HepG2 (cell line): ENCODE data around the gene FAM221A. TPM values are rescaled to one million over a fixed set of nuclear protein-coding genes. Genes with fewer than 3 reads are reported as not detected.

Source experiments
- ATAC-seq: fragments of 200-7000 bp; cut with Tn5 transposase; 3 replicates; pipeline ENCODE4 v1.9.1; 2020; ENCODE audit warnings: mild to moderate bottlenecking, moderate library complexity
- BruUV-seq: library from RNA; stranded (reverse); fragments of 400-500 nt; replicated peaks from 2 replicates; lab custom pipeline; 2021; lab: Mats Ljungman, UMichigan
- CTCF ChIA-PET: fragments of 300-600 bp; formaldehyde crosslinking; extraction: SDS; loops from one replicate; lab custom pipeline; 2021; ENCODE audit warnings: low total read pairs, inconsistent platforms, low intra/inter-chr PET ratio; lab: Yijun Ruan, JAX
- POLR2A ChIA-PET: fragments of 350-600 bp; sonication (Branson Sonifier 250); formaldehyde crosslinking; loops from one replicate; lab custom pipeline; 2020; ENCODE audit warnings: antibody characterized with exemption, inconsistent platforms; lab: Yijun Ruan, JAX
- DNase-seq: peaks from one replicate; pipeline ENCODE4 v3.0.0-alpha.2; 2015; ENCODE audit warnings: low spot score
- FAIRE-seq: peaks from 3 replicates; lab custom pipeline; 2011; peaks lifted over from hg19 to GRCh38; lab: Jason Lieb, UNC
- H2AFZ ChIP-seq: one replicate; pipeline ENCODE4 v1.6.1; 2011; ENCODE audit warnings: low read length, inconsistent platforms
- H3K27ac ChIP-seq: fragments of 300-600 bp; 3 replicates; pipeline ENCODE4 v1.8.0; 2011; ENCODE audit warnings: mixed run types, mild to moderate bottlenecking, mixed read lengths, low read length, inconsistent platforms; ENCODE audit not compliant: insufficient read depth; ENCODE audit errors: extremely low read length
- H3K27me3 ChIP-seq, 2 experiments: fragments of 200-600 bp in 1 of 2; 2 replicates in 1 of 2; 3 replicates in 1 of 2; pipeline versions ENCODE4 v1.6.0 to v1.8.0; 2011; ENCODE audit warnings: low read length in 2 of 2, mild to moderate bottlenecking in 2 of 2, moderate library complexity in 2 of 2, inconsistent platforms in 1 of 2; ENCODE audit not compliant: insufficient read depth in 2 of 2, control insufficient read depth in 1 of 2
- H3K36me3 ChIP-seq, 2 experiments: fragments of 200-600 bp in 1 of 2; replicated peaks in 1 of 2; 2 replicates in 1 of 2; 3 replicates in 1 of 2; pipeline versions ENCODE4 v1.5.1 to v1.8.0; 2011; ENCODE audit warnings: low read length in 2 of 2, inconsistent platforms in 1 of 2; ENCODE audit not compliant: insufficient read depth in 2 of 2, control insufficient read depth in 1 of 2
- H3K4me1 ChIP-seq: 2 replicates; pipeline ENCODE4 v1.5.1; 2012; ENCODE audit warnings: low read length, inconsistent platforms; ENCODE audit not compliant: insufficient read depth
- H3K4me2 ChIP-seq: 2 replicates; pipeline ENCODE4 v1.6.0; 2011; ENCODE audit warnings: low read depth, low read length, inconsistent platforms
- H3K4me3 ChIP-seq, 3 experiments: fragments of 200-600 bp in 1 of 3; sonication (generic), shearing (Covaris generic) in 1 of 3; replicated peaks in 1 of 3; 2 replicates each; pipeline ENCODE4 v1.5.1; 2011 to 2016; ENCODE audit warnings: low read length in 3 of 3, inconsistent platforms in 2 of 3, low read depth in 2 of 3, mild to moderate bottlenecking in 2 of 3, control low read depth in 1 of 3, mixed read lengths in 1 of 3; ENCODE audit not compliant: insufficient read depth in 1 of 3
- H3K79me2 ChIP-seq: one replicate; pipeline ENCODE4 v1.6.1; 2011; ENCODE audit warnings: low read length, inconsistent platforms; ENCODE audit not compliant: insufficient read depth
- H3K9ac ChIP-seq: 2 replicates; pipeline ENCODE4 v1.6.0; 2011; ENCODE audit warnings: mild to moderate bottlenecking, low read depth, low read length, inconsistent platforms; ENCODE audit not compliant: insufficient read depth
- H3K9me3 ChIP-seq: 2 replicates; pipeline ENCODE4 v1.5.1; 2012; ENCODE audit warnings: mild to moderate bottlenecking, low read length
- H4K20me1 ChIP-seq: 2 replicates; pipeline ENCODE4 v1.6.0; 2011; ENCODE audit warnings: inconsistent platforms, mild to moderate bottlenecking, low read length, moderate library complexity; ENCODE audit not compliant: insufficient read depth
- EZH2 ChIP-seq: conservative IDR thresholded peaks from 2 replicates; pipeline ENCODE4 v1.6.1; 2012; ENCODE audit warnings: mild to moderate bottlenecking, low read depth, low read length, moderate library complexity
- FOXK2 ChIP-seq: fragments of 450-650 bp; IDR thresholded peaks from 2 replicates; pipeline ENCODE4 v1.6.1; 2016
- GATAD1 ChIP-seq: IDR thresholded peaks from 2 replicates; pipeline ENCODE4 v1.6.1; 2016; ENCODE audit warnings: missing genetic modification reagents, missing compliant biosample characterization
- IRX3 ChIP-seq: sonication (generic); formaldehyde crosslinking; IDR thresholded peaks from 2 replicates; pipeline ENCODE4 v1.8.1; 2023; ENCODE audit warnings: mild to moderate bottlenecking, low read depth, missing genetic modification reagents, borderline replicate concordance
- ISL2 ChIP-seq: sonication (generic); formaldehyde crosslinking; IDR thresholded peaks from 2 replicates; pipeline ENCODE4 v1.5.0; 2020; ENCODE audit warnings: missing genetic modification reagents
- KLF6 ChIP-seq: IDR thresholded peaks from 2 replicates; pipeline ENCODE4 v1.8.0; 2016; ENCODE audit warnings: missing biosample characterization, missing genetic modification reagents
- ZNF512B ChIP-seq: sonication (generic); formaldehyde crosslinking; IDR thresholded peaks from 2 replicates; pipeline ENCODE4 v1.5.1; 2020; ENCODE audit warnings: missing genetic modification reagents, mild to moderate bottlenecking, borderline replicate concordance
- ZNF546 ChIP-seq: sonication (generic); formaldehyde crosslinking; conservative IDR thresholded peaks from 2 replicates; pipeline ENCODE4 v1.8.1; 2023; ENCODE audit warnings: mild to moderate bottlenecking, missing genetic modification reagents
- WGBS: methylation state at CpG from one replicate; pipeline ENCODE4 v1.1.6; 2017; ENCODE audit warnings: low lambda C conversion rate; 5-methylcytosine and 5-hydroxymethylcytosine counted together
- in situ Hi-C: cut with HindIII; loops from 2 replicates; pipeline ENCODE4 v1.10.0; 2017; ENCODE audit warnings: low pct_unique_long_range_greater_than_20kb; ENCODE audit not compliant: extremely low pct_ligation_motif_present
- intact Hi-C: fragments of 100-400 bp; cut with micrococcal nuclease; formaldehyde crosslinking; loops from one replicate; pipeline ENCODE4 v1.10.0; 2022; ENCODE audit not compliant: unreplicated experiment
- polyA plus RNA-seq, 8 experiments: library from polyadenylated mRNA; depleted of rRNA in 3 of 8; stranded (reverse) in 7 of 8; unstranded in 1 of 8; fragments of >200 nt; fragmentation: Illumina TruSeq in 4 of 8; extraction: Trizol in 4 of 8; gene quantifications; 2 replicates each; pipeline versions ENCODE4 v1.2.1 to v1.2.3, GENCODE V29; 2011 to 2016; ENCODE audit warnings: low read depth in 4 of 8, missing spikeins in 1 of 8, mixed read lengths in 1 of 8; ENCODE audit not compliant: insufficient read depth in 1 of 8
- total RNA-seq, 5 experiments: library from RNA; depleted of rRNA; stranded (reverse); fragments of >200 nt; fragmentation: Illumina TruSeq; extraction: Trizol; gene quantifications; 2 replicates each; pipeline ENCODE4 v1.2.3, GENCODE V29; 2016; ENCODE audit warnings: low read depth in 1 of 5
- TF ChIP-seq, protein P1 (sequence below): sonication (generic); formaldehyde crosslinking; IDR thresholded peaks from 2 replicates; pipeline ENCODE4 v1.4.0; 2020; ENCODE audit warnings: mild to moderate bottlenecking, missing genetic modification reagents
- TF ChIP-seq, protein P2 (sequence below): sonication (generic); formaldehyde crosslinking; IDR thresholded peaks from 2 replicates; pipeline ENCODE4 v1.4.0; 2020; ENCODE audit warnings: missing genetic modification reagents, borderline replicate concordance
- TF ChIP-seq, protein P3 (sequence below): sonication (generic); formaldehyde crosslinking; IDR thresholded peaks from 2 replicates; pipeline ENCODE4 v1.4.0; 2020; ENCODE audit warnings: missing genetic modification reagents, borderline replicate concordance
- TF ChIP-seq, protein P4 (sequence below): sonication (generic); formaldehyde crosslinking; IDR thresholded peaks from 2 replicates; pipeline ENCODE4 v1.4.0; 2020; ENCODE audit warnings: missing genetic modification reagents, borderline replicate concordance

Gene FAM221A
- total and polyA plus RNA-seq, 2 of the 13 experiments (the other 11 are each of a cell fraction or from before 2014, with no cell fraction given): 0.08 TPM; not detected in 1

GRCh38 chr7:23655433-23655832 is 24.6 kb upstream of the FAM221A start:
- H3K4me3 ChIP-seq: no peak overlapping the region
- WGBS: 66% methylated on average over 19 of the region's 22 CpGs
- no peaks in the 10 kb centered on the region for H3K36me3 ChIP-seq
- no peak overlapping the region for H2AFZ ChIP-seq
- H3K4me1 ChIP-seq: no peaks in the 10 kb centered on the region
- POLR2A ChIA-PET: no interaction called here
- ATAC-seq: no peak
- H3K4me2 ChIP-seq: no peak overlapping the region
- H3K79me2 ChIP-seq: no peaks in the 10 kb centered on the region
- peaks cover 0 to 3% of the 10 kb centered on the region in 2 experiments; a peak in 2 of 5 replicates for H3K27me3 ChIP-seq
- no peak overlapping the region for H3K27ac ChIP-seq
- FAIRE-seq: no peak
- in situ Hi-C loops: no loop called here
- CTCF ChIA-PET: no interaction called here
- intact Hi-C loops: loop anchor here (2.0 to 5.0 kb wide), 2 partner anchors 42 to 85 kb away; no protein-coding TSS in a partner anchor
- no peaks in the 10 kb centered on the region for H4K20me1 ChIP-seq
- no peak overlapping the region for H3K9ac ChIP-seq
- no TSS peak for BruUV-seq
- no peak for DNase-seq
- peaks cover 13% of the 10 kb centered on the region for H3K9me3 ChIP-seq
- TF ChIP-seq, protein P1, sequence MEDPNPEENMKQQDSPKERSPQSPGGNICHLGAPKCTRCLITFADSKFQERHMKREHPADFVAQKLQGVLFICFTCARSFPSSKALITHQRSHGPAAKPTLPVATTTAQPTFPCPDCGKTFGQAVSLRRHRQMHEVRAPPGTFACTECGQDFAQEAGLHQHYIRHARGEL (CRISPR knock-in tag): no peak
- TF ChIP-seq, protein P2, sequence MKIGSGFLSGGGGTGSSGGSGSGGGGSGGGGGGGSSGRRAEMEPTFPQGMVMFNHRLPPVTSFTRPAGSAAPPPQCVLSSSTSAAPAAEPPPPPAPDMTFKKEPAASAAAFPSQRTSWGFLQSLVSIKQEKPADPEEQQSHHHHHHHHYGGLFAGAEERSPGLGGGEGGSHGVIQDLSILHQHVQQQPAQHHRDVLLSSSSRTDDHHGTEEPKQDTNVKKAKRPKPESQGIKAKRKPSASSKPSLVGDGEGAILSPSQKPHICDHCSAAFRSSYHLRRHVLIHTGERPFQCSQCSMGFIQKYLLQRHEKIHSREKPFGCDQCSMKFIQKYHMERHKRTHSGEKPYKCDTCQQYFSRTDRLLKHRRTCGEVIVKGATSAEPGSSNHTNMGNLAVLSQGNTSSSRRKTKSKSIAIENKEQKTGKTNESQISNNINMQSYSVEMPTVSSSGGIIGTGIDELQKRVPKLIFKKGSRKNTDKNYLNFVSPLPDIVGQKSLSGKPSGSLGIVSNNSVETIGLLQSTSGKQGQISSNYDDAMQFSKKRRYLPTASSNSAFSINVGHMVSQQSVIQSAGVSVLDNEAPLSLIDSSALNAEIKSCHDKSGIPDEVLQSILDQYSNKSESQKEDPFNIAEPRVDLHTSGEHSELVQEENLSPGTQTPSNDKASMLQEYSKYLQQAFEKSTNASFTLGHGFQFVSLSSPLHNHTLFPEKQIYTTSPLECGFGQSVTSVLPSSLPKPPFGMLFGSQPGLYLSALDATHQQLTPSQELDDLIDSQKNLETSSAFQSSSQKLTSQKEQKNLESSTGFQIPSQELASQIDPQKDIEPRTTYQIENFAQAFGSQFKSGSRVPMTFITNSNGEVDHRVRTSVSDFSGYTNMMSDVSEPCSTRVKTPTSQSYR: no peak
- TF ChIP-seq FOXK2 (no peak), GATAD1 (CRISPR knock-in tag) (no peak), KLF6 (CRISPR knock-in tag) (no peak), ZNF546 (CRISPR knock-in tag) (no peak), EZH2 (no peak), IRX3 (no peak), ISL2 (CRISPR knock-in tag) (no peak), ZNF512B (CRISPR knock-in tag) (no peak)
- TF ChIP-seq, protein P3, sequence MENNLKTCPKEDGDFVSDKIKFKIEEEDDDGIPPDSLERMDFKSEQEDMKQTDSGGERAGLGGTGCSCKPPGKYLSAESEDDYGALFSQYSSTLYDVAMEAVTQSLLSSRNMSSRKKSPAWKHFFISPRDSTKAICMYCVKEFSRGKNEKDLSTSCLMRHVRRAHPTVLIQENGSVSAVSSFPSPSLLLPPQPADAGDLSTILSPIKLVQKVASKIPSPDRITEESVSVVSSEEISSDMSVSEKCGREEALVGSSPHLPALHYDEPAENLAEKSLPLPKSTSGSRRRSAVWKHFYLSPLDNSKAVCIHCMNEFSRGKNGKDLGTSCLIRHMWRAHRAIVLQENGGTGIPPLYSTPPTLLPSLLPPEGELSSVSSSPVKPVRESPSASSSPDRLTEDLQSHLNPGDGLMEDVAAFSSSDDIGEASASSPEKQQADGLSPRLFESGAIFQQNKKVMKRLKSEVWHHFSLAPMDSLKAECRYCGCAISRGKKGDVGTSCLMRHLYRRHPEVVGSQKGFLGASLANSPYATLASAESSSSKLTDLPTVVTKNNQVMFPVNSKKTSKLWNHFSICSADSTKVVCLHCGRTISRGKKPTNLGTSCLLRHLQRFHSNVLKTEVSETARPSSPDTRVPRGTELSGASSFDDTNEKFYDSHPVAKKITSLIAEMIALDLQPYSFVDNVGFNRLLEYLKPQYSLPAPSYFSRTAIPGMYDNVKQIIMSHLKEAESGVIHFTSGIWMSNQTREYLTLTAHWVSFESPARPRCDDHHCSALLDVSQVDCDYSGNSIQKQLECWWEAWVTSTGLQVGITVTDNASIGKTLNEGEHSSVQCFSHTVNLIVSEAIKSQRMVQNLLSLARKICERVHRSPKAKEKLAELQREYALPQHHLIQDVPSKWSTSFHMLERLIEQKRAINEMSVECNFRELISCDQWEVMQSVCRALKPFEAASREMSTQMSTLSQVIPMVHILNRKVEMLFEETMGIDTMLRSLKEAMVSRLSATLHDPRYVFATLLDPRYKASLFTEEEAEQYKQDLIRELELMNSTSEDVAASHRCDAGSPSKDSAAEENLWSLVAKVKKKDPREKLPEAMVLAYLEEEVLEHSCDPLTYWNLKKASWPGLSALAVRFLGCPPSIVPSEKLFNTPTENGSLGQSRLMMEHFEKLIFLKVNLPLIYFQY (CRISPR knock-in tag): no peak
- TF ChIP-seq, protein P4, sequence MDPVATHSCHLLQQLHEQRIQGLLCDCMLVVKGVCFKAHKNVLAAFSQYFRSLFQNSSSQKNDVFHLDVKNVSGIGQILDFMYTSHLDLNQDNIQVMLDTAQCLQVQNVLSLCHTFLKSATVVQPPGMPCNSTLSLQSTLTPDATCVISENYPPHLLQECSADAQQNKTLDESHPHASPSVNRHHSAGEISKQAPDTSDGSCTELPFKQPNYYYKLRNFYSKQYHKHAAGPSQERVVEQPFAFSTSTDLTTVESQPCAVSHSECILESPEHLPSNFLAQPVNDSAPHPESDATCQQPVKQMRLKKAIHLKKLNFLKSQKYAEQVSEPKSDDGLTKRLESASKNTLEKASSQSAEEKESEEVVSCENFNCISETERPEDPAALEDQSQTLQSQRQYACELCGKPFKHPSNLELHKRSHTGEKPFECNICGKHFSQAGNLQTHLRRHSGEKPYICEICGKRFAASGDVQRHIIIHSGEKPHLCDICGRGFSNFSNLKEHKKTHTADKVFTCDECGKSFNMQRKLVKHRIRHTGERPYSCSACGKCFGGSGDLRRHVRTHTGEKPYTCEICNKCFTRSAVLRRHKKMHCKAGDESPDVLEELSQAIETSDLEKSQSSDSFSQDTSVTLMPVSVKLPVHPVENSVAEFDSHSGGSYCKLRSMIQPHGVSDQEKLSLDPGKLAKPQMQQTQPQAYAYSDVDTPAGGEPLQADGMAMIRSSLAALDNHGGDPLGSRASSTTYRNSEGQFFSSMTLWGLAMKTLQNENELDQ (CRISPR knock-in tag): no peak
